ENCODE measurements around the gene SAXO2. TPM values are rescaled to one million over a fixed set of nuclear protein-coding genes. Genes with fewer than 3 reads are reported as not detected.
"Not testable (repeated sequence)": the region's sequence is repeated elsewhere in the genome, so short reads cannot be mapped to it uniquely, and the experiment has no call there.

SAXO2 gene
- total RNA-seq, 1 donor from 2014 or later = 2.6 TPM

DNA sequence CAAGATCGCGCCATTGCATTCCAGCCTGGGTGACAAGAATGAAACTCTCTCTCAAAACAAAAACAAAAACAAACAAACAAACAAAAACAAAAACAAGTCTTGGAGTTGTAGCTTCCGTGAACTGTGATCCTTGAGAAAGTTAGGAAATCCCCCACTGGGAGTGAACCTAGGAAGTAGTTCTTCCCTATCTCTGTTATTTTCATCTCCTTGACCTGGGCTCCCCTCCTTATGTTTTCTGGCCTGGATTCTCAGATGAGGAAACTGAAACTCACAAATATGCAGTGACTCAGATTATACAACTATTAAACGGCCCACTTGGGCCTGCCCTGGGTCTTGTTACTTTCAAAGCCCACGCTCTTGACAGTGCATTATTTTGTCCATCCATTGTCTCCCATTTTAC is 29.7 kb downstream of the SAXO2 start:
- Histone ChIP-seq H3K27me3 (ENCODE audit: low read depth) (peaks cover under 1% of the 10 kb centered on the region), H3K4me1 (no peaks in the 10 kb centered on the region), H3K36me3 (no peaks in the 10 kb centered on the region), H3K9me3 (replicated peaks) (peaks cover 12% of the 10 kb centered on the region), H3K27ac (replicated peaks) (no peak overlapping the region), H3K4me3 (no peak overlapping the region)
- TF ChIP-seq, protein P1, sequence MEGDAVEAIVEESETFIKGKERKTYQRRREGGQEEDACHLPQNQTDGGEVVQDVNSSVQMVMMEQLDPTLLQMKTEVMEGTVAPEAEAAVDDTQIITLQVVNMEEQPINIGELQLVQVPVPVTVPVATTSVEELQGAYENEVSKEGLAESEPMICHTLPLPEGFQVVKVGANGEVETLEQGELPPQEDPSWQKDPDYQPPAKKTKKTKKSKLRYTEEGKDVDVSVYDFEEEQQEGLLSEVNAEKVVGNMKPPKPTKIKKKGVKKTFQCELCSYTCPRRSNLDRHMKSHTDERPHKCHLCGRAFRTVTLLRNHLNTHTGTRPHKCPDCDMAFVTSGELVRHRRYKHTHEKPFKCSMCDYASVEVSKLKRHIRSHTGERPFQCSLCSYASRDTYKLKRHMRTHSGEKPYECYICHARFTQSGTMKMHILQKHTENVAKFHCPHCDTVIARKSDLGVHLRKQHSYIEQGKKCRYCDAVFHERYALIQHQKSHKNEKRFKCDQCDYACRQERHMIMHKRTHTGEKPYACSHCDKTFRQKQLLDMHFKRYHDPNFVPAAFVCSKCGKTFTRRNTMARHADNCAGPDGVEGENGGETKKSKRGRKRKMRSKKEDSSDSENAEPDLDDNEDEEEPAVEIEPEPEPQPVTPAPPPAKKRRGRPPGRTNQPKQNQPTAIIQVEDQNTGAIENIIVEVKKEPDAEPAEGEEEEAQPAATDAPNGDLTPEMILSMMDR (IDR thresholded peaks at IDR 0.05; ENCODE audit: borderline replicate concordance) = no peak
- no peak for DNase-seq
- intact Hi-C loops (cut with micrococcal nuclease) = no loop called here

DNA sequence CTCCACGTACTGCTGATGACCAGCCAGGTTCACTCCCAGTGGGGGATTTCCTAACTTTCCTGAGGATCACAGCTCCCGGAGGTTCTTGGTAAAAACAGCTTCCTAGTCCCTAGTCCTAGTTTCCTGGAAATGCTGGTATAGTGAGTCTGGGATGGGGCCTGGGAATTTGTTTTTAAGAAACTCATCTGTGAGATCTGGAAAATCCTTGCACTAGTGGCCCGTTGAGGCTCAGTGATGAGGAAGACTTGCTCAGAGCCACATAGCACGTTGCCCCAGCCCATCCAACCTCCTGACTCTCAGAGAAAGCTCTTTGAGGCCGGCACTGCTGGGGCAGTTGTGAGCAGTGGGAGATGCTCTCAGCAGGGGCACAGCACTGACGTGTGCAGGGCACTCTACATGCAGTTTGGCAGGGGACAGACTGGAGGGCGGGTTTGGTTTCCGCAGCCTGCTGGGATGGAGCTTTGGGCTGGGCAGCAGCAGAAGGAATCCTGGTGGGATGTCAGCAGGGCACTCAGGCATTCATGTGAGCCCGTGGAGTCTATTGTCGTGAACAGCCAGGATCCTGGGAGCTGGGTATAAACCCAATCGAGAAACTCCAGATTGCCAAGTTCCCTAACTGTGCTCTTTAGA is 31.6 kb downstream of the SAXO2 start:
- TF ChIP-seq, protein P1 (IDR thresholded peaks at IDR 0.05; ENCODE audit: borderline replicate concordance) = no peak
- H3K9me3 ChIP-seq (replicated peaks) = peaks cover 8% of the 10 kb centered on the region
- peaks cover 14% of the 10 kb centered on the region for H3K27me3 ChIP-seq (ENCODE audit: low read depth)
- no peak overlapping the region for H3K27ac ChIP-seq (replicated peaks)
- no peaks in the 10 kb centered on the region for H3K36me3 ChIP-seq
- DNase-seq = no peak
- no peak overlapping the region for H3K4me3 ChIP-seq
- H3K4me1 ChIP-seq = no peaks in the 10 kb centered on the region
- intact Hi-C loops (cut with micrococcal nuclease) = no loop called here

DNA sequence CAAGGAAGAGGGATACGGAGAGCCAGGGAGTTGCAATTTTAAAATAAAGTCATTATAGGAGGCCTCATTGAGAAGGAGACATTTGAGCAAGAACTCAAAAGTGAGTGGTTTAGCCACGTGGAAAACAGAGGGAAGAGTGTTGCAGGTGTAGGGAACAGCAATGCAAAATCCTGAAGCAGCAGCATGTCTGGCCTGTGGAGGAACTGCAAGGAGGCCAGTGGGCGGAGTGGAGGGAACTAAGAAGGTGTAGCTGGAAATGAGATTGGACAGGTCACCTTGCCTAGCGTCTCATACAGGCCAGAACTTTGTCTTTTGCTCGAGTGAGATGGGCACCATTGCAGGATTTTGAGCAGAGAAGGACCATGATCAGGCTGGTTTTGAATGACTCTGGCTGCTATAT is 34.9 kb downstream of the SAXO2 start:
- Histone ChIP-seq H3K27ac (replicated peaks) (no peak overlapping the region), H3K27me3 (ENCODE audit: low read depth) (peaks cover 14% of the 10 kb centered on the region), H3K4me3 (no peak overlapping the region), H3K4me1 (no peaks in the 10 kb centered on the region), H3K36me3 (no peaks in the 10 kb centered on the region), H3K9me3 (replicated peaks) (no peaks in the 10 kb centered on the region)
- no peak for DNase-seq
- intact Hi-C loops (cut with micrococcal nuclease) = no loop called here
- TF ChIP-seq, protein P1 (IDR thresholded peaks at IDR 0.05; ENCODE audit: borderline replicate concordance) = no peak

DNA sequence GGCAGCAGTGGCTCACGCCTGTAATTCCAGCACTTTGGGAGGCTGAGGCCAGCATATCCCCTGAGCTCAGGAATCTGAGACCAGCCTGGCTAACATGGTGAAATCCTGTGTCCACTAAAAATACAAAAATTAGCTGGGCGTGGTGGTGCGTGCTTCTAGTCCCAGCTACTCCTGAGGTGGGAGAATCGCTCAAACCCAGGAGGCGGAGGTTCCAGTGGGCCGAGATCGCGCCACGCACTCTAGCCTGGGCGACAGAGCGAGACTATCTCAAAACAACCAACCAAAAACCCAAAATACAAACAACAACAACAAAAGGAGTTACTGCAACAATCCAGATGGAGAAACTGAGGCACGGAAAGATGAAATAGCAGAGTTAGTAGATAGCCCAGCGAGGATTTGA is 35.4 kb downstream of the SAXO2 start:
- no peak for DNase-seq
- H3K36me3 ChIP-seq = no peaks in the 10 kb centered on the region
- no peak overlapping the region for H3K27ac ChIP-seq (replicated peaks)
- no peaks in the 10 kb centered on the region for H3K4me1 ChIP-seq
- no peaks in the 10 kb centered on the region for H3K9me3 ChIP-seq (replicated peaks)
- intact Hi-C loops (cut with micrococcal nuclease) = no loop called here
- peaks cover 14% of the 10 kb centered on the region for H3K27me3 ChIP-seq (ENCODE audit: low read depth)
- TF ChIP-seq, protein P1 (IDR thresholded peaks at IDR 0.05; ENCODE audit: borderline replicate concordance) = no peak
- H3K4me3 ChIP-seq = no peak overlapping the region

DNA sequence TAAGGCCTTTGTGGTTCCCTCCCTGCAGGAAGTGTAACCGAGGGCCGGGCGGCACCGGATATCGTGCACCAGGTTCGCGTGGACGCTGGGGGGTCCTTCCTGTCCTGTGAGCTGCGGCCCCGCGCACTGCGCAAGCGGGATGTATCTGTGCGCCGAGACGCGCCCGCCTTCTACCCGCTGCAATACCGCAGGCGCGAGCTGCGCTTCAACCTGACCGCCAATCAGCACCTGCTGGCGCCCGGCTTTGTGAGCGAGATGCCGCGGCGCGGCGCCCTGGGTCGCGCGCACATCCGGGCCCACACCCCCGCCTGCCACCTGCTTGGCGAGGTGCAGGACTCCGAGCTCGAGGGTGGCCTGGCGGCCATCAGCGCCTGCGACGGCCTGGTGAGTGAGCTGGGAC is 35.9 kb downstream of the SAXO2 start:
- TF ChIP-seq, protein P1 (IDR thresholded peaks at IDR 0.05; ENCODE audit: borderline replicate concordance) = no peak
- Histone ChIP-seq H3K4me3 (no peak overlapping the region), H3K9me3 (replicated peaks) (no peaks in the 10 kb centered on the region), H3K27me3 (ENCODE audit: low read depth) (peaks cover 14% of the 10 kb centered on the region), H3K36me3 (no peaks in the 10 kb centered on the region), H3K27ac (replicated peaks) (no peak overlapping the region), H3K4me1 (no peaks in the 10 kb centered on the region)
- intact Hi-C loops (cut with micrococcal nuclease) = no loop called here
- no peak for DNase-seq

DNA sequence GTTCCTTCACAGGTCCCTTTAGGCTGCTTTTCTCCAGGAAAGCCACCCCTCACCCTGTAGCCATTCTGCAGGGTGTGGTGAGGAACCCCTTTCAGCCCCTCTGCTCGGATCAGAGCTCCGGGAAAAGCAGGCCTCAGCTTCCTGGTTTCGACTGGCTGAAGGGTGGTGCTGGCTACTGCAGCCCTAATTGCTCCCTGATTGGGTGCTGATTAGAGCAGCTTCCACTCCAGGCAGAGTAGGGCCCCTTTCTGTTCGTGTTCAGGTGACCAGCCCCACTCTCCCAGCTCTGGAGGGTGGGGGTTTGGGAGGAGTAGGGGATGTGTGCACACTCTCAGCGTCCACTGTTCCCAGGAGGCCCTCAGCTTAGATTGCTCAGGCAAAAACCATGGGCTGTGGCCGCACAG is 36.9 kb downstream of the SAXO2 start:
- H3K36me3 ChIP-seq; H3K27ac ChIP-seq (replicated peaks); H3K4me1 ChIP-seq; H3K4me3 ChIP-seq; H3K9me3 ChIP-seq (replicated peaks); DNase-seq; intact Hi-C loops (cut with micrococcal nuclease): not testable (repeated sequence)
- peaks cover 14% of the 10 kb centered on the region for H3K27me3 ChIP-seq (ENCODE audit: low read depth)

DNA sequence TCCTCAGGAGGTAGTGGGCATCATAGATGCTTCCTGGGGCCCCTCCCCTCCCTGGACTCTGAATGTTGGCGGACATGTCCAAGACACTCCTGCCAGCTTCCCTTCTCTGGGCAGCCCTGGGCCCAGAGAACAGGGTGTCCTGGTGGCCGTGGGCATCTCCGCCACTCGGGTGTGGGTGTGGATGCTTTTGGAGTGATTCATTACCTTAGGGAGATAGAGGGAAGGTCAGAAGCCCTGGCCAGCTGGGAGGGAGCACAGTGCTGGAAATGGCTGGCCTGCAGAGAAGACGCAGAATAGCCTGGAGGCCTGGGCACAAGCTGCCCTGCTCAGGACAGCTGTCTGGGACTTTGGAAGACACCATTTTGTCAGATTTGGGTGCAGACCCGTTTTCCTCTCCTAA is 37.7 kb downstream of the SAXO2 start:
- H3K4me3 ChIP-seq; H3K27ac ChIP-seq (replicated peaks); intact Hi-C loops (cut with micrococcal nuclease); H3K9me3 ChIP-seq (replicated peaks); H3K36me3 ChIP-seq; H3K4me1 ChIP-seq; DNase-seq: not testable (repeated sequence)
- peaks cover 14% of the 10 kb centered on the region for H3K27me3 ChIP-seq (ENCODE audit: low read depth)
